GM12878 (cell line): ENCODE measurements around the gene TAF13. TPM values are rescaled to one million over a fixed set of nuclear protein-coding genes. Genes with fewer than 3 reads are reported as not detected.
A peak's percentile ranks its signal among the peaks of the same experiment; 100 is the strongest.

ENCODE experiments used
- ATAC-seq: fragments of 200-7000 bp; cut with Tn5 transposase; 3 replicates; pipeline ENCODE4 v1.9.1; 2020; ENCODE audit warnings: mild to moderate bottlenecking, moderate library complexity
- BruUV-seq: library from RNA; stranded (reverse); fragments of 400-500 nt; replicated peaks from 2 replicates; lab custom pipeline; 2021; lab: Mats Ljungman, UMichigan
- CTCF ChIA-PET: fragments of 300-600 bp; sonication (Branson Sonifier 250); formaldehyde crosslinking; extraction: SDS; loops from one replicate; lab custom pipeline; 2021; ENCODE audit warnings: inconsistent platforms; lab: Yijun Ruan, JAX
- POLR2A ChIA-PET: fragments of 350-600 bp; formaldehyde crosslinking; extraction: SDS; loops from one replicate; lab custom pipeline; 2021; ENCODE audit warnings: inconsistent platforms; lab: Charles Lee
- RAD21 ChIA-PET: fragments of 300-600 bp; sonication (Branson Sonifier 250); formaldehyde crosslinking; loops from one replicate; lab custom pipeline; 2023; ENCODE audit warnings: antibody characterized with exemption; ENCODE audit not compliant: unreplicated experiment; lab: Charles Lee
- SMC1A ChIA-PET: fragments of 300-600 bp; sonication (Branson Sonifier 250); formaldehyde crosslinking; loops from one replicate; lab custom pipeline; 2023; ENCODE audit not compliant: unreplicated experiment, uncharacterized antibody; lab: Charles Lee
- DNase-seq: peaks from one replicate; pipeline ENCODE4 v3.0.0-alpha.2; 2011; ENCODE audit warnings: low read depth, low spot score
- FAIRE-seq: peaks from 3 replicates; lab custom pipeline; 2011; peaks lifted over from hg19 to GRCh38; lab: Jason Lieb, UNC
- H2AFZ ChIP-seq: 2 replicates; pipeline ENCODE4 v1.6.0; 2011; ENCODE audit warnings: low read depth, low read length, control low read depth; ENCODE audit not compliant: control insufficient read depth
- H3K27ac ChIP-seq: 2 replicates; pipeline ENCODE4 v1.5.1; 2011; ENCODE audit warnings: control low read depth; ENCODE audit not compliant: control insufficient read depth, insufficient read depth
- H3K27me3 ChIP-seq, 2 experiments: replicated peaks in 1 of 2; 2 replicates each; pipeline versions ENCODE4 v1.6.0 to v1.6.1; 2011; ENCODE audit warnings: low read length in 1 of 2; ENCODE audit not compliant: control insufficient read depth in 2 of 2, insufficient read depth in 2 of 2
- H3K36me3 ChIP-seq, 2 experiments: 2 replicates each; pipeline ENCODE4 v1.5.1; 2011; ENCODE audit warnings: low read length in 1 of 2; ENCODE audit not compliant: control insufficient read depth in 2 of 2, insufficient read depth in 2 of 2
- H3K4me1 ChIP-seq: 2 replicates; pipeline ENCODE4 v1.6.1; 2011; ENCODE audit warnings: mild to moderate bottlenecking, low read length, moderate library complexity, mixed read lengths; ENCODE audit not compliant: control insufficient read depth, insufficient read depth
- H3K4me2 ChIP-seq: 2 replicates; pipeline ENCODE4 v1.6.0; 2011; ENCODE audit warnings: control low read depth; ENCODE audit not compliant: control insufficient read depth, insufficient read depth
- H3K4me3 ChIP-seq: fragments of 200-600 bp; sonication (generic); 2 replicates; pipeline ENCODE4 v1.5.1; 2016
- H3K79me2 ChIP-seq: 2 replicates; pipeline ENCODE4 v1.6.0; 2011; ENCODE audit warnings: low read length; ENCODE audit not compliant: control insufficient read depth, insufficient read depth
- H3K9ac ChIP-seq: 2 replicates; pipeline ENCODE4 v1.8.0; 2011; ENCODE audit warnings: low read length, control low read depth, mixed read lengths; ENCODE audit not compliant: control insufficient read depth, insufficient read depth
- H3K9me3 ChIP-seq: replicated peaks from 3 replicates; pipeline ENCODE4 v1.5.1; 2011; ENCODE audit warnings: mild to moderate bottlenecking, low read length; ENCODE audit not compliant: control insufficient read depth, insufficient read depth
- H4K20me1 ChIP-seq: 2 replicates; pipeline ENCODE4 v1.6.0; 2011; ENCODE audit not compliant: control insufficient read depth, insufficient read depth
- CBFB ChIP-seq: IDR thresholded peaks from 2 replicates; pipeline ENCODE4 v1.6.1; 2016; ENCODE audit warnings: antibody characterized with exemption, low read depth
- CBX5 ChIP-seq: sonication (generic); IDR thresholded peaks from 2 replicates; pipeline ENCODE4 v1.6.1; 2016; ENCODE audit warnings: low read depth, moderate library complexity, mild to moderate bottlenecking, inconsistent platforms
- CEBPZ ChIP-seq: fragments of 150-350 bp; IDR thresholded peaks from 2 replicates; pipeline ENCODE4 v1.6.1; 2016; ENCODE audit warnings: low read depth, low read length
- NBN ChIP-seq: fragments of 450-650 bp; IDR thresholded peaks from 2 replicates; pipeline ENCODE4 v1.6.1; 2016
- PAX5 ChIP-seq: IDR thresholded peaks from 2 replicates; pipeline ENCODE4 v1.6.1; 2011; ENCODE audit warnings: low read depth, low read length, borderline replicate concordance
- PBX3 ChIP-seq: IDR thresholded peaks from 2 replicates; pipeline ENCODE4 v1.6.1; 2011; ENCODE audit warnings: mild to moderate bottlenecking, low read depth, low read length, moderate library complexity; ENCODE audit not compliant: insufficient replicate concordance
- PKNOX1 ChIP-seq: fragments of 450-650 bp; IDR thresholded peaks from 2 replicates; pipeline ENCODE4 v1.6.1; 2016; ENCODE audit warnings: mild to moderate bottlenecking
- SIN3A ChIP-seq: IDR thresholded peaks from 2 replicates; pipeline ENCODE4 v1.6.1; 2012; ENCODE audit warnings: low read depth, low read length, improper control_type of control experiment
- SIX5 ChIP-seq: IDR thresholded peaks from 2 replicates; pipeline ENCODE4 v1.6.1; 2011; ENCODE audit warnings: mild to moderate bottlenecking, low read depth, low read length, moderate library complexity; ENCODE audit not compliant: severe bottlenecking
- SPI1 ChIP-seq: IDR thresholded peaks from 2 replicates; pipeline ENCODE4 v1.6.1; 2011; ENCODE audit warnings: low read depth, mild to moderate bottlenecking, low read length, moderate library complexity, borderline replicate concordance; ENCODE audit not compliant: insufficient read depth
- SUZ12 ChIP-seq: fragments of 200-600 bp; sonication (generic); IDR thresholded peaks from one replicate; pipeline ENCODE4 v1.6.1; 2018; ENCODE audit warnings: antibody characterized with exemption, mild to moderate bottlenecking; ENCODE audit not compliant: unreplicated experiment
- ZNF207 ChIP-seq: fragments of 450-650 bp; IDR thresholded peaks from 2 replicates; pipeline ENCODE4 v1.6.1; 2014; ENCODE audit warnings: antibody characterized with exemption, mild to moderate bottlenecking, borderline replicate concordance
- ZNF592 ChIP-seq: fragments of 450-650 bp; IDR thresholded peaks from 2 replicates; pipeline ENCODE4 v1.6.1; 2017; ENCODE audit warnings: mild to moderate bottlenecking, moderate library complexity
- ZNF622 ChIP-seq: fragments of 450-650 bp; IDR thresholded peaks from 2 replicates; pipeline ENCODE4 v1.6.1; 2017; ENCODE audit warnings: mild to moderate bottlenecking, inconsistent platforms
- WGBS: methylation state at CpG from one replicate; pipeline ENCODE4 v1.1.6; 2016; ENCODE audit warnings: low lambda C conversion rate; ENCODE audit not compliant: insufficient replicate concordance, insufficient coverage; ENCODE audit errors: missing lambda C conversion rate; 5-methylcytosine and 5-hydroxymethylcytosine counted together
- in situ Hi-C: fragments of 300-500 bp; cut with MboI; formaldehyde crosslinking; loops from 9 replicates; pipeline ENCODE4 v1.14.3; 2018; ENCODE audit warnings: mixed read lengths
- intact Hi-C: fragments of 100-400 bp; cut with micrococcal nuclease; formaldehyde crosslinking; loops from one replicate; pipeline ENCODE4 v1.14.2; 2022; ENCODE audit not compliant: unreplicated experiment
- polyA plus RNA-seq, 11 experiments: library from polyadenylated mRNA; depleted of rRNA in 4 of 11; unstranded in 6 of 11; stranded (reverse) in 5 of 11; fragments of >200 nt; fragmentation: Nextera tagmentation in 4 of 11; fragmentation: Illumina TruSeq in 1 of 11; extraction: Ambion mirVana in 4 of 11; extraction: Trizol in 1 of 11; gene quantifications; 1 replicate in 1 of 11; 2 replicates in 10 of 11; pipeline versions ENCODE4 v1.2.1 to v1.2.3, GENCODE V29; 2011 to 2016; ENCODE audit warnings: inconsistent platforms in 2 of 11, missing spikeins in 2 of 11, low read depth in 1 of 11
- total RNA-seq, 4 experiments: library from RNA; depleted of rRNA in 3 of 4; stranded (reverse); fragments of >200 nt in 3 of 4; fragmentation: Illumina TruSeq in 1 of 4; extraction: Trizol in 1 of 4; gene quantifications; 2 replicates each; pipeline versions ENCODE4 v1.2.1 to v1.2.3, GENCODE V29; 2013 to 2021

The TAF13 gene
- total and polyA plus RNA-seq, 10 of the 15 experiments (the other 5 are each of a cell fraction or from before 2014, with no cell fraction given): 8.1 to 30.6 (median 18.0) TPM

GRCh38 chr1:109078317-109078716 is 2.5 kb upstream of the TAF13 start:
- Histone ChIP-seq H3K9ac (no peak overlapping the region), H2AFZ (peak overlapping the region; percentile 24; the same call in 1 of the 2 replicates), H3K79me2 (peaks cover 14% of the 10 kb centered on the region), H3K36me3 (no peaks in the 10 kb centered on the region), H3K27me3 (no peaks in the 10 kb centered on the region), H3K27ac (no peak overlapping the region), H3K4me3 (no peak overlapping the region), H4K20me1 (no peaks in the 10 kb centered on the region), H3K4me2 (no peak overlapping the region), H3K4me1 (no peaks in the 10 kb centered on the region; the same call in none of the 2 replicates), H3K9me3 (no peaks in the 10 kb centered on the region)
- RAD21 ChIA-PET: no interaction called here
- 0% methylated on average over 1 of the region's 1 CpG for WGBS
- FAIRE-seq: no peak
- SMC1A ChIA-PET: no interaction called here
- in situ Hi-C loops (no loop called here), intact Hi-C loops (no loop called here)
- no peak for DNase-seq
- BruUV-seq: no TSS peak
- POLR2A ChIA-PET: no interaction called here
- ATAC-seq: peak; percentile 42
- CTCF ChIA-PET: interaction anchor here (1.0 kb wide), 1 partner anchor 21 kb away, joined by 4 read pairs; no protein-coding TSS in a partner anchor
- no peak for TF ChIP-seq PAX5
- no peak for TF ChIP-seq ZNF622
- peak; percentile 47; the same call in 1 of the 2 replicates for TF ChIP-seq PKNOX1
- no peak for TF ChIP-seq ZNF207
- TF ChIP-seq CBFB: no peak
- no peak for TF ChIP-seq ZNF592
- TF ChIP-seq SPI1: peak; percentile 86
- no peak for TF ChIP-seq SIN3A
- TF ChIP-seq SIX5: no peak
- TF ChIP-seq CBX5: no peak
- no peak for TF ChIP-seq SUZ12
- TF ChIP-seq NBN: no peak
- no peak for TF ChIP-seq CEBPZ
- TF ChIP-seq PBX3: peak; percentile 18
